ENCODE data around the gene TMEM63B.

TMEM63B gene

DNA sequence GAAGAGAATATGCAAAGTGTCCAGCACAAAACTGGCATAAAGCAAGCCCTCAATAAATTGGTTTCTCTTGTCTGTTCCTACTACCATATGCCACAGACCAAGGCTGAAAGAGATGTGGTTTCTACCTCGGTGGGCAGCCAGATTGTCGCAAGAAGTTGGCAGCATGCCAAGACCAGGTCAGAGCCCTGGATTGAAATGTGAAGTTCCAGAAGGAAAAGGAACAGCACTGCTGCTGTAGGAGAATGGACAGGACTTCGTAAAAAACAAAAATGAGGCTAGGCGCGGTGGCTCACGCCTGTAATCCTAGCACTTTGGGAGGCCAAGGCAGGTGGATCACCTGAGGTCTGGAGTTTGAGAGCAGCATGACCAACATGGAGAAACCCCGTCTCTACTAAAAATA, 22.2 kb upstream of the TMEM63B start:
- H3K4me3 ChIP-seq (ENCODE audit: low read depth, low read length), result no peak overlapping the region
- TF ChIP-seq, protein P1, sequence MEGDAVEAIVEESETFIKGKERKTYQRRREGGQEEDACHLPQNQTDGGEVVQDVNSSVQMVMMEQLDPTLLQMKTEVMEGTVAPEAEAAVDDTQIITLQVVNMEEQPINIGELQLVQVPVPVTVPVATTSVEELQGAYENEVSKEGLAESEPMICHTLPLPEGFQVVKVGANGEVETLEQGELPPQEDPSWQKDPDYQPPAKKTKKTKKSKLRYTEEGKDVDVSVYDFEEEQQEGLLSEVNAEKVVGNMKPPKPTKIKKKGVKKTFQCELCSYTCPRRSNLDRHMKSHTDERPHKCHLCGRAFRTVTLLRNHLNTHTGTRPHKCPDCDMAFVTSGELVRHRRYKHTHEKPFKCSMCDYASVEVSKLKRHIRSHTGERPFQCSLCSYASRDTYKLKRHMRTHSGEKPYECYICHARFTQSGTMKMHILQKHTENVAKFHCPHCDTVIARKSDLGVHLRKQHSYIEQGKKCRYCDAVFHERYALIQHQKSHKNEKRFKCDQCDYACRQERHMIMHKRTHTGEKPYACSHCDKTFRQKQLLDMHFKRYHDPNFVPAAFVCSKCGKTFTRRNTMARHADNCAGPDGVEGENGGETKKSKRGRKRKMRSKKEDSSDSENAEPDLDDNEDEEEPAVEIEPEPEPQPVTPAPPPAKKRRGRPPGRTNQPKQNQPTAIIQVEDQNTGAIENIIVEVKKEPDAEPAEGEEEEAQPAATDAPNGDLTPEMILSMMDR (IDR thresholded peaks at IDR 0.05; ENCODE audit: borderline replicate concordance, insufficient read depth, low read depth, low read length), result no peak

DNA sequence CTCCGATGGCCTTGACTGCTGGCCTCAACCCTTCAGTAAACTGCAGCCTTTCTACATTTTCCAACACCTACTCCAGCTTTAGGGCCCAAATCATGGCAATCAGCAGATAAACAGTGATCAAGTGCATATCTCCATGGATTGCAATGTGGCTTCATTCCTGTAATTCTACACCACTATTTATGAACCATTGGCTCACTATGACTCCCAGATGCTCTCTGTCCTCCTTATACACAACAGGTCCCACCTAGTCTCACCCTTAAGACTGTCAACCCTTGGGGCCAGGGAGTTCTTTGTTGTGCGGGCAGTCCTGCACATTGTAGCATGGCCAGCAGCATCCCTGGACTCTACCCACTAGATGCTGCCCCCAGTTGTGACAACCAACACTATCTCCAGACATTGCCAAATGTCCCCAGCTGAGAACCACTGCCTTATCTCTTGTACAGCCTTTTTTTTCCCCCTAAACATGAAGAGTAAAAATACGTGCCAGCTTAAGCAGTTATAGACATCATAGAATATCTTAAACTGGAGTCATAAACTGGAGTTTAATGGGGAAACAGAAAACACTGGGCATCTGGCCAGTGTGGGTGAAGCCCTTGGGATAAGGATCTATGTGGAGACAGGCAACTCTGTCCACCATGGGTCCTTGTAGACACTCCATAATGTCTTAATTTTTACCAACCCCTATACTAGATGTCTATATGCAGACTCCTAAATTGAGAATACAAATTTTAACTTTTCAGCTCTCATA, 21.2 kb upstream of the TMEM63B start:
- TF ChIP-seq, protein P1 (IDR thresholded peaks at IDR 0.05; ENCODE audit: borderline replicate concordance, insufficient read depth, low read depth, low read length), result no peak

DNA sequence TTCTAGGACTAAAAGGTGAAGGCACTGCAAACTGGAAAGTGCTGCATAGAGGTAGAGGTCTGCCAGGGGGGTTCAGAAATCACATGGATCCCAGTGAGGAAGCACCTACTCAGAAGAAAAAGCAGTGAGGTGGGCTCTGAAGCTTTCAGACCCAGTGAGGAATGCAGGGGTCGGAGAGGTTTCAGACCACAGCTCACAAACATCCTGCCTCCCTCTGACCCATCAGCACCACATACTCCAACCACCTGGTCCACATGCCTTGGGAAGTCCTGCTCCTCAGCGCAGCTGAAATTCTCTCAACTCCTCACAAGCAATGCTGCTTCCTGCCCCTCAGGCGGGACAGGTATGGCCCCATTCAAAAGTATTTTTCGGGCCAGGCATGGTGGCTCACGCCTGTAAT, 20.3 kb upstream of the TMEM63B start:
- TF ChIP-seq, protein P1 (IDR thresholded peaks at IDR 0.05; ENCODE audit: borderline replicate concordance, insufficient read depth, low read depth, low read length), result no peak

More for the DNA sequence above, 21.2 kb upstream of the TMEM63B start:
- H3K4me3 ChIP-seq (ENCODE audit: low read depth, low read length), result no peak overlapping the region

DNA sequence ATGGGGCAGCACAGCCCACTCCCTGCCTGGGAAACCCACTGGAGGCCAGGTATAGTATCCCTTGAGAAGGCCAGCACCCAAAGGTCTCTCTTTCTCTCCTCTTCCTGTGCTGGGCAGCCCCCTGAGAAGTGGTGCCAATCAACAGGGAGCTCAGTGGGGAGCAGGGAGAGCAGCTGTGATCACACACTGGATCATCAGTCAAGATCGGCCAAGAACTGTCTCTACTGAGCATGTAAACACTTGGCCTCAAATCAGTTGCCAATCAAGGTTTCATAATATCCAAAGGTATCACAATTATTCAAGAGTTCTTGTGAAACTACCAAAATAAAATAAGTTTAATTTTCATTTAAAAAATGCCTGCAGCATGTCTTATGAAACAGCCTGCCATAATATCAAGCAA, 18.9 kb upstream of the TMEM63B start:
- TF ChIP-seq, protein P1 (IDR thresholded peaks at IDR 0.05; ENCODE audit: borderline replicate concordance, insufficient read depth, low read depth, low read length), result no peak
- no peak overlapping the region for H3K4me3 ChIP-seq (ENCODE audit: low read depth, low read length)

More for the DNA sequence above, 20.3 kb upstream of the TMEM63B start:
- no peak overlapping the region for H3K4me3 ChIP-seq (ENCODE audit: low read depth, low read length)

DNA sequence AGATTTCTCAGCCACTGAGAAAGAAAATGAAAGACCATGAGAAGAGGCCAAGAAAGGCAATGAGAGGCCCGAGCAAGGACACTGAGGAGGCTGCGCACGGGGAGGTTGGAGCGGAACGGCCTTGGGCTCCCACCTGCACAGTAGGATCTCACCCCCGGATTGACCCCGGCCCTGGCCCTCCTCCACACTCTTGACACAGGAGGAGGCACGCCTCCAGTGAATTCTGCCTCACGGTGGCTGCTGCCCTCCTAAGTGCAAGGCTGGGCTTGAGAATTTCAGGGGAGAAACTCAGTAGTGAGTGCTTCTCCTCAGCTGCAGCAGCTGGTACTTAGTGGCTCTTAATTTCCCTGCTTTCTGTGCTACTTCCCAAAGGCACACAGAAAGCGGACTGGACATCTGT, 18.1 kb upstream of the TMEM63B start:
- H3K4me3 ChIP-seq (ENCODE audit: low read depth, low read length), result no peak overlapping the region
- TF ChIP-seq, protein P1 (IDR thresholded peaks at IDR 0.05; ENCODE audit: borderline replicate concordance, insufficient read depth, low read depth, low read length), result no peak

DNA sequence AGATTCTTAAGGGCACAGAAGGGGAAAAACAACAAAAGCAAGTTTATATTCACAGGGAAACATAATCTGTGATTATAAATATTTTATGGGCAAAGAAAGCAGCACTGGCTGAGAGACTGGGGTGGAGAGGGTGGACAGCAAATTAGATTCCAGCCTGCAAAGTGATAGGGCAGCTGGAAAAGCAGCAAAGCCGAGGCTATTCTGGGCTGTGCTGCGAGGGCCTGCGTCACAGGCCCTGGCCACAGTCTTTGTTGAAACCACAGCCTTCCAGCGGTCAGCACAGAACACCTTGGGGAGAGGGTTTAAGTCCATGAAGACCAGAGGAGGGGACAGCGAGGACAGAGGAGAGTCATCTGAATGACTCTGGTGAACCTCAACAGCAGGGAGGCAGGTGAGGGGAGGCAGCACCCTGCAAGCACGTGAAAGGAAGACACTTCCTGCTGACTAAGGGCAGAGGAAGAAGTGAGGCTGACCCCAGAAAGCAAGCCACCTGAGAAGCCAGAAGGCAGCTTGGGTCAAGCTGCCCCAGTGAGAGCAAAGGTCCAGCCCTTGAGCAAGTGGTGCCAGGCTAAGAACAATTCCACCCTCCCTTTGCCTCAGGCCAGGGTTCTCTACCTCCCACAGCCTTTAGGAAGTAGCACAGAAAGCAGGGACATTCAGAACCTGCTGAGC, 17.2 kb upstream of the TMEM63B start:
- no peak overlapping the region for H3K4me3 ChIP-seq (ENCODE audit: low read depth, low read length)
- TF ChIP-seq, protein P1 (IDR thresholded peaks at IDR 0.05; ENCODE audit: borderline replicate concordance, insufficient read depth, low read depth, low read length), result no peak

DNA sequence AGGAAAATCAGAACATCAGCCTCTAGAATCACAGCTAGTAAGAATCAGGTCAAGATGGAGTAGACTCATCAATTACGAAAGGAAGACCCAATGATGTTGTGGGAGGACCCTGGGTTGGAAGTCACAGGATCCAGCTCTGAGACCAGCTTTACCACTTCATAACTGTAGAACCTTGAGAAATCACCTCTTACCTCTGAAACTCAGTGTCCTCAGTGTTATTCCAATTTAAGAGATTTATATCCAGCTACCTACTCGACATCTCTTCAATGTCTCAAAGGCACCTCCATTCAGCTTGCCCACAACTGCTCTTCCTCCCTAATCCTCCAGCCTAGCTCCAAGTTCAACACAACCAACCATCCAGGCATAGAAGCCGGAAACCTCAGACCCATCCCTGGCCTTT, 16.4 kb upstream of the TMEM63B start:
- TF ChIP-seq, protein P1 (IDR thresholded peaks at IDR 0.05; ENCODE audit: borderline replicate concordance, insufficient read depth, low read depth, low read length), result no peak
- no peak overlapping the region for H3K4me3 ChIP-seq (ENCODE audit: low read depth, low read length)
